ENCODE results near the gene CTNNBL1. TPM values are rescaled to one million over a fixed set of nuclear protein-coding genes. Genes with fewer than 3 reads are reported as not detected.
A peak's percentile ranks its signal among the peaks of the same experiment; 100 is the strongest.
"Not testable (repeated sequence)": the region's sequence is repeated elsewhere in the genome, so short reads cannot be mapped to it uniquely, and the experiment has no call there.

CTNNBL1 gene
- polyA plus RNA-seq, 4 donors, result 36.2 to 66.5 (median 50.1) TPM

DNA sequence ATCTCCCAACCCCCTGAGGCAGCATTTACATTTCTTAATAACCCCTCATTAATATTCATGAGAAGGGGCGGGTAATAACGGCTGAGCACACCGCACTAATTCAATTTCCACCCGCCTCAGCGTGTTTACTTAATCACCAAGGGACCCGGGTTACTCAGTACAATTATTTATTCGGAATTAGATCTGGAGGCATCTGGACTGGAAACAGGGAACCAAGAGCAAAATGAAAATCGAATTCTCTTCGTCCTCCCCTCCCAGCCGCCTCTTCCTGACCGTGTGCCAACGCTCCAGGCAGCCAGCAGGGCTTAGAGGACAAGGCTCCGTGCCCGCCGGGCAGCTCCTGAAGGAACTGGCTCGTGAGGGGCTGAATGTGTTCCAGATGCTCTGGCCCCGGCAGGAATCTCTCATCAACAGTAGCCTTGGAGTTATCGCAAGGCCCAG, 23.5 kb upstream of the CTNNBL1 start:
- no peak for FAIRE-seq
- WGBS, 3 donors, result 46 to 53% (median 49%) methylated on average over 18 of the region's 18 CpGs
- peaks cover 0 to 7% (median 3%) of the 10 kb centered on the region in 3 donors for H3K27me3 ChIP-seq (ENCODE audit: control insufficient read depth in 3 of 3, insufficient read depth in 3 of 3, low read length in 3 of 3)
- H3K9me3 ChIP-seq (ENCODE audit: control insufficient read depth in 2 of 2, insufficient read depth in 1 of 2, low read depth in 1 of 2, low read length in 1 of 2), result no peaks in the 10 kb centered on the region
- H3K4me1 ChIP-seq (ENCODE audit: control insufficient read depth in 3 of 3, insufficient read depth in 2 of 3, low read depth in 1 of 3, low read length in 2 of 3), result peaks cover 0 to 6% (median 0%) of the 10 kb centered on the region in 3 donors
- H3K4me3 ChIP-seq (ENCODE audit: low read depth in 1 of 3, low read length in 3 of 3), result peak overlapping the region in 1 of 3 donors; percentile 8
- no peak overlapping the region for H3K27ac ChIP-seq (ENCODE audit: low read depth in 1 of 3, low read length in 2 of 3)
- no peak for DNase-seq
- no peaks in the 10 kb centered on the region for H3K36me3 ChIP-seq (ENCODE audit: control insufficient read depth in 3 of 3, insufficient read depth in 2 of 3, low read depth in 1 of 3, low read length in 3 of 3)

DNA sequence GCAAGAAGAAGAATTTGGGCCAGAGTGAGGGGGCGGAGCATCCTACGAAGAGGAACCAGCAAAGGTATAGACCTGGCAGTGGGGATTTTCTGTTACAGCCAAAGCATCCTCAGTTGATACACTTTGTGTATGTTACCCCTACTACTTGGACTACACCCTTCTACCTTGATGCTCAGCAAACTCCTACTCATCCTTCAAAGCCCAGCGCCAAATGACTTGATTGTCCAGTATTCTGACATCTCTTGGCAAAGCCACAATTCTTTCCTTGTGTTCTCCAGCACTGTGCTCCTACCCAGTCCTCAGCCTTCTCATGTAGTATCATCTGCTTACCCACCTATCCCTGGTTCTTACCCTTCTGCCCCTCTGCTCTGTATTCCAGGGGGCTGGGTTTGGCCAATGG, 21.7 kb upstream of the CTNNBL1 start:
- H3K9me3 ChIP-seq (ENCODE audit: control insufficient read depth in 2 of 2, insufficient read depth in 1 of 2, low read depth in 1 of 2, low read length in 1 of 2), result no peaks in the 10 kb centered on the region
- no peak overlapping the region for H3K27ac ChIP-seq (ENCODE audit: low read depth in 1 of 3, low read length in 2 of 3)
- H3K4me3 ChIP-seq (ENCODE audit: low read depth in 1 of 3, low read length in 3 of 3), result no peak overlapping the region
- WGBS, 3 donors, result 93 to 98% (median 97%) methylated on average over 3 of the region's 3 CpGs
- FAIRE-seq (no peak), DNase-seq (no peak)
- peaks cover 0 to 6% (median 0%) of the 10 kb centered on the region in 3 donors for H3K4me1 ChIP-seq (ENCODE audit: control insufficient read depth in 3 of 3, insufficient read depth in 2 of 3, low read depth in 1 of 3, low read length in 2 of 3)
- peaks cover 0 to 7% (median 3%) of the 10 kb centered on the region in 3 donors for H3K27me3 ChIP-seq (ENCODE audit: control insufficient read depth in 3 of 3, insufficient read depth in 3 of 3, low read length in 3 of 3)
- no peaks in the 10 kb centered on the region for H3K36me3 ChIP-seq (ENCODE audit: control insufficient read depth in 3 of 3, insufficient read depth in 2 of 3, low read depth in 1 of 3, low read length in 3 of 3)

DNA sequence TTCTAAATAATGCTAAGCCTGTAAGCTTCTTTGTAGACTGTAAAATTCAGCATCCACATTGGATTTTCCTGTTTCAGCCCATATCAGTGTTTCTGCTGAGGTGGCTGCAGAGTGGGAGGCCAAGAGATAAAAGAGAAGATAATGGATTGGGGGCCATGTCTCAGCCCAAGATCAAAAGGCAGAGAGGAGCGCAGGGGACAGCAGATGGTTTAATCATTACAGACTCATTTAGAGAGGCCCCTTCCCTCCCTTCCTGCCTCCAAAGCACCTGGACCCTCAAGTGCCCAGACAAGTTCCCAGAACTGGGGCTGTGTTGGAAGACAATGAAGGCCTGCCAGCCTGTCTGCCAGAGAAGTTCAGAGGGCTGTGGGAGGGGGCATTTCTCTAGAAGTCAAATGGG, 20.4 kb upstream of the CTNNBL1 start:
- Histone ChIP-seq H3K4me3 (ENCODE audit: low read depth in 1 of 3, low read length in 3 of 3) (no peak overlapping the region), H3K27ac (ENCODE audit: low read depth in 1 of 3, low read length in 2 of 3) (no peak overlapping the region), H3K9me3 (ENCODE audit: control insufficient read depth in 2 of 2, insufficient read depth in 1 of 2, low read depth in 1 of 2, low read length in 1 of 2) (no peaks in the 10 kb centered on the region), H3K27me3 (ENCODE audit: control insufficient read depth in 3 of 3, insufficient read depth in 3 of 3, low read length in 3 of 3) (peaks cover 0 to 7% (median 6%) of the 10 kb centered on the region in 3 donors), H3K36me3 (ENCODE audit: control insufficient read depth in 3 of 3, insufficient read depth in 2 of 3, low read depth in 1 of 3, low read length in 3 of 3) (no peaks in the 10 kb centered on the region), H3K4me1 (ENCODE audit: control insufficient read depth in 3 of 3, insufficient read depth in 2 of 3, low read depth in 1 of 3, low read length in 2 of 3) (peaks cover 0 to 6% (median 0%) of the 10 kb centered on the region in 3 donors)
- no peak for FAIRE-seq
- no peak for DNase-seq
- 9 to 39% (median 24%) methylated on average over 1 of the region's 1 CpG for WGBS, 3 donors

DNA sequence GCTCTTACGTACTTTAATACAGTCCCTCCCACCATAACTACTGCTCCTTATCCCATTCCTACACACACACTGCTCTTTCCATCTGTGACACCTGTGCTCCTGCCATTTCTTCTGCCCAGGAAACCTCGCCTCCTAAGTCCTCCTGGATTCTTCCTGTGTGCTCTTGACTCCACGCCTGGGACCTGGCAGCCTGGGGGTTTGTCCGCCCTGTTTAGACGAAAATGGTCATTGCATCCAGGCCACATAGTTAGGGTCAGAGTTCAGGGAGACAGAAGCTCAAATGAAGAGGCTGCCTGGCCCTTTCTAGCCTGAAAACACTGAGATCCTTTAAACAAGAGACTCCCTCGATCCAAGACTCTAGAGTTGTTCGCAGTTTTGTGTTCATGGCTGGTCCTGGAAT, 17.4 kb upstream of the CTNNBL1 start:
- FAIRE-seq, result no peak
- H3K36me3 ChIP-seq (ENCODE audit: control insufficient read depth in 3 of 3, insufficient read depth in 2 of 3, low read depth in 1 of 3, low read length in 3 of 3), result no peaks in the 10 kb centered on the region
- no peaks in the 10 kb centered on the region for H3K9me3 ChIP-seq (ENCODE audit: control insufficient read depth in 2 of 2, insufficient read depth in 1 of 2, low read depth in 1 of 2, low read length in 1 of 2)
- peaks cover 0 to 6% (median 0%) of the 10 kb centered on the region in 3 donors for H3K27me3 ChIP-seq (ENCODE audit: control insufficient read depth in 3 of 3, insufficient read depth in 3 of 3, low read length in 3 of 3)
- H3K4me1 ChIP-seq (ENCODE audit: control insufficient read depth in 3 of 3, insufficient read depth in 2 of 3, low read depth in 1 of 3, low read length in 2 of 3), result peaks cover 0 to 6% (median 0%) of the 10 kb centered on the region in 3 donors
- no peak for DNase-seq
- 68 to 79% (median 72%) methylated on average over 7 of the region's 7 CpGs for WGBS, 3 donors
- no peak overlapping the region for H3K4me3 ChIP-seq (ENCODE audit: low read depth in 1 of 3, low read length in 3 of 3)
- no peak overlapping the region for H3K27ac ChIP-seq (ENCODE audit: low read depth in 1 of 3, low read length in 2 of 3)

DNA sequence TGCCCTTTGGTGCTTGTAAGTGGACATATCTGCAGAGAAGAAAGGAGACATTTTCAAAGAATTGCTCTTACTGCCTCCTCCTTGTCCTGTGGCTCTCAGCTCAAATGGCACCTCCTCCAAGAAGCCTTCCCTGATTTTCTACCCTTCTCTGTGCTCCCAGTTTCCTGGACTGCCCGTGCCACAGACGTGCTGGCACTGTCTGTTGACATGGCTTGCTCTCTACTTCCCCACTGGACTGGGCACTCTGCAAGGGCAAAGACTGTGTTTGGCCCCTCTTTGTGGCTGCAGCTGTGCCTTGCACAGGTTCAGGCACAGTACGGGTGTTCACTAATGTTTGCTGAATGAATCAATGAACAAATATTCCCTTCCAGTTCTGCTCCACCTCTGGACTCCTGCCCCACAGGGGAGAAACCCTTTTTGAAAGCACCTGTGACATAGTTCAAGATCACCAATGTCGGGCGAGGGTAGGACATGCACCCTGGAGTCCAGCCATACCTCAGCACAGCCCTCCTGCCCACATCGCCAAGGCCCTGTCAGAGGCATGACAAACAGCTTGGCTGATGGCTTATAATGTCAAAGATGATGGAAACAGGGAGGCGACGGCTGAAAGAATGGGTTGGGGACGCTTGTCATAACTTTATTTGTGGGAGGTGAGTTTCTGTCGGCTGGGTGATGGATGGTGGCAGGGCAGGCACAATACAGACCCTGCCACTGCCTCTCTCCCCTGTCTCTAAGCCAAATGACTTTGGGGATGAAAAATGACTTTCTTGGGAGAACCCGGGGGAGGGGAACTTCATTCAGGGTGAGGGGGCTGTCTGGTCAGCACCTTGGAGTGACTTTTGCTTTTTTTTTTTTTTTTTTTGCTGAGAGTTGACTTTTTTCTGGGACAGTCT, 15.6 kb upstream of the CTNNBL1 start:
- DNase-seq (no peak), FAIRE-seq (no peak)
- peaks cover 0 to 6% (median 0%) of the 10 kb centered on the region in 3 donors for H3K27me3 ChIP-seq (ENCODE audit: control insufficient read depth in 3 of 3, insufficient read depth in 3 of 3, low read length in 3 of 3)
- H3K36me3 ChIP-seq (ENCODE audit: control insufficient read depth in 3 of 3, insufficient read depth in 2 of 3, low read depth in 1 of 3, low read length in 3 of 3), result no peaks in the 10 kb centered on the region
- peaks cover 0 to 3% (median 0%) of the 10 kb centered on the region in 3 donors for H3K4me1 ChIP-seq (ENCODE audit: control insufficient read depth in 3 of 3, insufficient read depth in 2 of 3, low read depth in 1 of 3, low read length in 2 of 3)
- no peaks in the 10 kb centered on the region for H3K9me3 ChIP-seq (ENCODE audit: control insufficient read depth in 2 of 2, insufficient read depth in 1 of 2, low read depth in 1 of 2, low read length in 1 of 2)
- H3K27ac ChIP-seq (ENCODE audit: low read depth in 1 of 3, low read length in 2 of 3), result no peak overlapping the region
- H3K4me3 ChIP-seq (ENCODE audit: low read depth in 1 of 3, low read length in 3 of 3), result no peak overlapping the region
- 37 to 54% (median 53%) methylated on average over 11 of the region's 11 CpGs for WGBS, 3 donors

DNA sequence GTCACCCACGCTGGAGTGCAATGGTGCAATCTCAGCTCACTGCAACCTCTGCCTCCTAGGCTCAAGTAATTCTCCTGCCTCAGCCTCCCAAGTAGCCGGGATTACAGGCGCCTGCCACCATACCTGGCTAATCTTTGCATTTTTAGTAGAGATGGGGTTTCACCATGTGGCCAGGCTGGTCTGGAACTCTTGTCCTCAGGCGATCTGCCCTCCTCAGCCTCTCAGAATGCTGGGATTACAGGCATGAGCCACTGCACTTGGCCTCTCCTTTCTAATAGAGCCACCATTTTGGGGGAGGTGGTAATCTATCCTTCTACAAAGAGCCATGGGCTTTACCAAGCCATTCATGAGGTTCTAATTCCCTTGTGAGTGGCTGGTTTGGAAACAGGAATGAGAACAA, 14.1 kb upstream of the CTNNBL1 start:
- not testable (repeated sequence) for H3K27ac ChIP-seq (ENCODE audit: low read depth in 1 of 3, low read length in 2 of 3); H3K27me3 ChIP-seq (ENCODE audit: control insufficient read depth in 3 of 3, insufficient read depth in 3 of 3, low read length in 3 of 3); H3K36me3 ChIP-seq (ENCODE audit: control insufficient read depth in 3 of 3, insufficient read depth in 2 of 3, low read depth in 1 of 3, low read length in 3 of 3); DNase-seq; H3K4me3 ChIP-seq (ENCODE audit: low read depth in 1 of 3, low read length in 3 of 3); FAIRE-seq; H3K4me1 ChIP-seq (ENCODE audit: control insufficient read depth in 3 of 3, insufficient read depth in 2 of 3, low read depth in 1 of 3, low read length in 2 of 3); H3K9me3 ChIP-seq (ENCODE audit: control insufficient read depth in 2 of 2, insufficient read depth in 1 of 2, low read depth in 1 of 2, low read length in 1 of 2)
- WGBS, 3 donors, result 75 to 89% (median 87%) methylated on average over 4 of the region's 4 CpGs

DNA sequence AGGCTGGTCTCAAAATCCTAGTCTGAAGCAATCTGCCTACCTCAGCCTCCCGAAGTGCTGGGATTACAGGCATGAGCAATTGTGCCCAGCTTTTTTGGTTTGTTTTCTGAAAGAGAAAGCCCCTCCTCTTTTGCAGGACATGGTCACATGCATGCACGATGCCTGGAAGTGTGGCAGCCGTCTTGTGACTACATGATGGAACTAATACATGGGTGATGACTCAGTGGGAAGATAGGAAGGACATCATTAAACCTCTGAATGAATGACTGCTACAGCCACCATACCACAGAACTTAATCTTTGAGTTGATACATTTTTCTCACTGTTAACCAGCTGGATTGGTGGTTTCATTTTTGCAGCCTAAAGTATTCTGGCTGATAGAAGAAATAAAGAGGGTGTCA, 13.4 kb upstream of the CTNNBL1 start:
- peaks cover 0 to 2% (median 0%) of the 10 kb centered on the region in 3 donors for H3K27me3 ChIP-seq (ENCODE audit: control insufficient read depth in 3 of 3, insufficient read depth in 3 of 3, low read length in 3 of 3)
- FAIRE-seq, result no peak
- no peak for DNase-seq
- H3K4me1 ChIP-seq (ENCODE audit: control insufficient read depth in 3 of 3, insufficient read depth in 2 of 3, low read depth in 1 of 3, low read length in 2 of 3), result no peaks in the 10 kb centered on the region
- H3K36me3 ChIP-seq (ENCODE audit: control insufficient read depth in 3 of 3, insufficient read depth in 2 of 3, low read depth in 1 of 3, low read length in 3 of 3), result no peaks in the 10 kb centered on the region
- no peaks in the 10 kb centered on the region for H3K9me3 ChIP-seq (ENCODE audit: control insufficient read depth in 2 of 2, insufficient read depth in 1 of 2, low read depth in 1 of 2, low read length in 1 of 2)
- WGBS, 3 donors, result 22 to 41% (median 31%) methylated on average over 3 of the region's 3 CpGs
- H3K4me3 ChIP-seq (ENCODE audit: low read depth in 1 of 3, low read length in 3 of 3), result no peak overlapping the region
- no peak overlapping the region for H3K27ac ChIP-seq (ENCODE audit: low read depth in 1 of 3, low read length in 2 of 3)

DNA sequence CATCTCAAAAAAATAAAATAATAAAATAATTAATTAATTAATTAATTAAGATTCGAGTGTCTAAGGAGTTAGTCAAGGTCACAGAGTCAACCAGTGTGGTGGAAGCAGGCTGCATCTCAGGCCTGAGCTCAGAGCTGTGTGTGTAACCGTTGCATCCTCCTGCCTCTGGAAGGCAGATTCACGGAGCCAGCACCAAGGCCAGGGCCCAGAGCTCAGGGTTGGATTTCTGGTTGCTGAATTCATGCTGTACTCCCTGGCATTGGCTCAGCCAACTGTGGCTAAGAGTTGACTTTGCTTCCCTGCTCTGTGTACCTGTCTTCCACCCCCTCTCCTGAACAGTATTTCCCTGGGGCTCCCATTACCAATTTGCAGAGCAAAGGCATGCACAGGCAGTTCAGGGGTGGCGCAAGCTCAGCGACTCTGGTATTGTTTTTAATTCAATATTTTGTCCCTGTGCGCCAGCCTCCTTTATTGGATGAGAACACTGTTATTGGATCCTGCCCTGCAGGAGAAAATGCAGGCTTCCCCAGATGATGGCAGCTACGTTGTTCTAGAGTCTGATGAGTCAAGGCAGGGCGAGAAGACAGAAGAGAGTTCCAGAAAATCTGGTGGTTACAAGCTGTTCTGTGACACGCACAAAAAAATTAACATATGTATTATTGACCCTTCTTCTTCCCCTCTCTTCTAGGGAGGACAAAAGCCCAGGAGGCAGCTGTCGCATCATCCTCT, 12.3 kb upstream of the CTNNBL1 start:
- no peak for DNase-seq
- H3K27me3 ChIP-seq (ENCODE audit: control insufficient read depth in 3 of 3, insufficient read depth in 3 of 3, low read length in 3 of 3), result peaks cover 0 to 2% (median under 1%) of the 10 kb centered on the region in 3 donors
- no peak overlapping the region for H3K4me3 ChIP-seq (ENCODE audit: low read depth in 1 of 3, low read length in 3 of 3)
- H3K4me1 ChIP-seq (ENCODE audit: control insufficient read depth in 3 of 3, insufficient read depth in 2 of 3, low read depth in 1 of 3, low read length in 2 of 3), result no peaks in the 10 kb centered on the region
- 67 to 68% (median 68%) methylated on average over 9 to 10 of the region's 10 CpGs for WGBS, 3 donors
- H3K36me3 ChIP-seq (ENCODE audit: control insufficient read depth in 3 of 3, insufficient read depth in 2 of 3, low read depth in 1 of 3, low read length in 3 of 3), result no peaks in the 10 kb centered on the region
- H3K27ac ChIP-seq (ENCODE audit: low read depth in 1 of 3, low read length in 2 of 3), result no peak overlapping the region
- FAIRE-seq, result no peak
- H3K9me3 ChIP-seq (ENCODE audit: control insufficient read depth in 2 of 2, insufficient read depth in 1 of 2, low read depth in 1 of 2, low read length in 1 of 2), result no peaks in the 10 kb centered on the region

All from small intestine (tissue), 7 donors.